Measurements from ENCODE around the gene WDFY3. TPM values are rescaled to one million over a fixed set of nuclear protein-coding genes. Genes with fewer than 3 reads are reported as not detected.

WDFY3 gene
- total RNA-seq (ENCODE audit: low replicate concordance) = 48.6 and 55.8 TPM in 2 replicates

- Histone ChIP-seq H3F3A (ENCODE audit: low read depth) (peaks cover 8% of the 10 kb centered on the region), H3K36me3 (no peaks in the 10 kb centered on the region), H3K9ac (peak within 1 kb of the TSS; percentile 67), H3K27me3 (peaks cover 7% of the 10 kb centered on the region), H3K4me1 (peaks cover 17% of the 10 kb centered on the region), H3K9me3 (ENCODE audit: low read depth) (no peaks in the 10 kb centered on the region), H3K27ac (peak within 1 kb of the TSS; percentile 90), H3K4me3 (peak within 1 kb of the TSS; percentile 94), H3K4me2 (peak within 1 kb of the TSS; percentile 96), H4K20me1 (ENCODE audit: low read depth) (peaks cover 13% of the 10 kb centered on the region), H3K79me2 (ENCODE audit: low read depth) (peaks cover 44% of the 10 kb centered on the region), H2AFZ (replicated peaks) (peak within 1 kb of the TSS; percentile 90)
- Mint-ChIP-seq H3K4me3 (peak within 1 kb of the TSS; percentile 99), H3K4me1 (peaks cover 24% of the 10 kb centered on the region), H3K27me3 (ENCODE audit: insufficient read depth, low read depth) (no peaks in the 10 kb centered on the region), H3K27ac (peak within 1 kb of the TSS; percentile 99), H3K9me3 (no peaks in the 10 kb centered on the region), H3K36me3 (peaks cover 7% of the 10 kb centered on the region)
- no peak for TF ChIP-seq EZH2 (IDR thresholded peaks at IDR 0.05)
- DNase-seq (ENCODE audit: low spot score) = peak; percentile 92
Measured at GRCh38 chr4:84966382-84967242, at the start of gene WDFY3. WDFY3 (minus strand) TSS chr4:84966690; CDS start chr4:84860591, 106,099 bp downstream.

- Histone ChIP-seq H3F3A (ENCODE audit: low read depth) (no peaks in the 10 kb centered on the region), H3K4me1 (no peaks in the 10 kb centered on the region), H3K9ac (no peak overlapping the region), H3K4me3 (no peak overlapping the region), H2AFZ (replicated peaks) (no peak overlapping the region), H3K79me2 (ENCODE audit: low read depth) (no peaks in the 10 kb centered on the region), H3K27ac (no peak overlapping the region), H3K9me3 (ENCODE audit: low read depth) (no peaks in the 10 kb centered on the region), H3K36me3 (no peaks in the 10 kb centered on the region), H4K20me1 (ENCODE audit: low read depth) (no peaks in the 10 kb centered on the region), H3K27me3 (no peaks in the 10 kb centered on the region), H3K4me2 (no peak overlapping the region)
- no peaks in the 10 kb centered on the region for H3K9me3 Mint-ChIP-seq
- no peaks in the 10 kb centered on the region for H3K4me1 Mint-ChIP-seq
- H3K27ac Mint-ChIP-seq = no peak overlapping the region
- no peaks in the 10 kb centered on the region for H3K36me3 Mint-ChIP-seq
- H3K27me3 Mint-ChIP-seq (ENCODE audit: insufficient read depth, low read depth) = peaks cover 2% of the 10 kb centered on the region
- H3K4me3 Mint-ChIP-seq = no peak overlapping the region
- no peak for DNase-seq (ENCODE audit: low spot score)
- TF ChIP-seq EZH2 (IDR thresholded peaks at IDR 0.05) (no peak), CTCF (IDR thresholded peaks at IDR 0.05) (no peak), EZH2phosphoT487 (IDR thresholded peaks at IDR 0.05) (no peak)
Measured at GRCh38 chr4:85005865-85006377, 39.4 kb upstream of the WDFY3 start.

- DNase-seq (ENCODE audit: low spot score) = no peak
- no peaks in the 10 kb centered on the region for H3K9me3 Mint-ChIP-seq
- no peak overlapping the region for H3K27ac ChIP-seq
- no peak overlapping the region for H3K4me2 ChIP-seq
- no peak overlapping the region for H2AFZ ChIP-seq (replicated peaks)
- no peaks in the 10 kb centered on the region for H3K79me2 ChIP-seq (ENCODE audit: low read depth)
- peaks cover 8% of the 10 kb centered on the region for H3K4me1 ChIP-seq
- H3K4me3 ChIP-seq = no peak overlapping the region
- H3K4me3 Mint-ChIP-seq = no peak overlapping the region
- H3K27ac Mint-ChIP-seq = no peak overlapping the region
- H3K27me3 Mint-ChIP-seq (ENCODE audit: insufficient read depth, low read depth) = peaks cover 2% of the 10 kb centered on the region
- no peak for TF ChIP-seq EZH2 (IDR thresholded peaks at IDR 0.05)
- TF ChIP-seq CTCF (IDR thresholded peaks at IDR 0.05) = no peak
- no peaks in the 10 kb centered on the region for H3K36me3 Mint-ChIP-seq
- H3K36me3 ChIP-seq = no peaks in the 10 kb centered on the region
- no peaks in the 10 kb centered on the region for H3K27me3 ChIP-seq
- no peaks in the 10 kb centered on the region for H4K20me1 ChIP-seq (ENCODE audit: low read depth)
- no peaks in the 10 kb centered on the region for H3K9me3 ChIP-seq (ENCODE audit: low read depth)
- no peaks in the 10 kb centered on the region for H3F3A ChIP-seq (ENCODE audit: low read depth)
- no peak overlapping the region for H3K9ac ChIP-seq
- no peaks in the 10 kb centered on the region for H3K4me1 Mint-ChIP-seq
Measured at GRCh38 chr4:85000343-85000742, 33.9 kb upstream of the WDFY3 start.

GRCh38 chr4:84995386-84995785 lies 28.9 kb upstream of the WDFY3 start:
- Histone ChIP-seq H3K79me2 (ENCODE audit: low read depth) (no peaks in the 10 kb centered on the region), H4K20me1 (ENCODE audit: low read depth) (no peaks in the 10 kb centered on the region), H3K9ac (no peak overlapping the region), H3K4me3 (no peak overlapping the region), H3K27ac (no peak overlapping the region), H3K4me1 (peaks cover 8% of the 10 kb centered on the region), H2AFZ (replicated peaks) (no peak overlapping the region), H3K4me2 (no peak overlapping the region), H3F3A (ENCODE audit: low read depth) (no peaks in the 10 kb centered on the region), H3K27me3 (no peaks in the 10 kb centered on the region), H3K36me3 (no peaks in the 10 kb centered on the region), H3K9me3 (ENCODE audit: low read depth) (no peaks in the 10 kb centered on the region)
- Mint-ChIP-seq H3K9me3 (peaks cover 3% of the 10 kb centered on the region), H3K27me3 (ENCODE audit: insufficient read depth, low read depth) (no peaks in the 10 kb centered on the region), H3K4me1 (no peaks in the 10 kb centered on the region), H3K36me3 (no peaks in the 10 kb centered on the region), H3K4me3 (no peak overlapping the region), H3K27ac (no peak overlapping the region)
- no peak for DNase-seq (ENCODE audit: low spot score)
- TF ChIP-seq EZH2 (IDR thresholded peaks at IDR 0.05) (no peak), EZH2phosphoT487 (IDR thresholded peaks at IDR 0.05) (no peak), CTCF (IDR thresholded peaks at IDR 0.05) (no peak)
